Left lung (tissue), 10 donors: ENCODE measurements around the gene PPP5C. TPM values are rescaled to one million over a fixed set of nuclear protein-coding genes. Genes with fewer than 3 reads are reported as not detected.

Experiments
- ATAC-seq: fragments of 200-7000 bp; cut with Tn5 transposase; one replicate; pipeline ENCODE4 v1.9.1; 2020; ENCODE audit warnings: moderate library complexity
- DNase-seq, 4 donors: peaks; one replicate each; pipeline ENCODE4 v3.0.0-alpha.2; 2013 to 2020
- H3K27ac ChIP-seq, 2 donors: fragments of 200-600 bp; sonication (generic) in 1 of 2; one replicate each; pipeline versions ENCODE4 v1.5.0 to v1.8.0; 2020 to 2021
- H3K27me3 ChIP-seq, 2 donors: fragments of 200-600 bp; sonication (generic) in 1 of 2; one replicate each; pipeline versions ENCODE4 v1.5.0 to v1.8.0; 2020 to 2021
- H3K36me3 ChIP-seq, 2 donors: fragments of 200-600 bp; sonication (generic) in 1 of 2; one replicate each; pipeline versions ENCODE4 v1.5.0 to v1.8.0; 2020 to 2021
- H3K4me1 ChIP-seq, 2 donors: fragments of 200-600 bp; one replicate each; pipeline ENCODE4 v1.8.0; 2021
- H3K4me3 ChIP-seq, 2 donors: fragments of 200-600 bp; sonication (generic) in 1 of 2; one replicate each; pipeline versions ENCODE4 v1.5.0 to v1.8.0; 2020 to 2021; ENCODE audit warnings: mild to moderate bottlenecking in 1 of 2
- H3K9me3 ChIP-seq, 2 donors: fragments of 200-600 bp; sonication (generic) in 1 of 2; one replicate each; pipeline versions ENCODE4 v1.5.0 to v1.8.0; 2020 to 2021
- CTCF ChIP-seq, 2 donors: fragments of 200-600 bp; sonication (generic) in 1 of 2; IDR thresholded peaks; one replicate each; pipeline versions ENCODE4 v1.5.0 to v1.8.0; 2021; ENCODE audit warnings: antibody characterized with exemption in 2 of 2
- intact Hi-C, 2 donors: fragments of 100-400 bp; cut with DNase I; formaldehyde crosslinking; loops; one replicate each; pipeline versions ENCODE4 v1.11.2 to v1.14.2; 2022
- polyA plus RNA-seq, 6 donors: library from polyadenylated mRNA; unstranded; fragments of 120-200 nt; gene quantifications; one replicate each; pipeline ENCODE4 v1.2.1, GENCODE V29; 2013; ENCODE audit not compliant: insufficient read length in 6 of 6
- total RNA-seq, 2 donors: library from RNA; stranded (reverse); fragmentation: NEBNext Ultra II Directional; extraction: Animal tissue kit (Norgen Biotek cat#: 25700); gene quantifications; one replicate each; pipeline ENCODE4 v1.2.1, GENCODE V29; 2021
- donor health status: DM: no; HTN: yes; CAD: no.
- donor health status: DM: no; HTN: no; CAD: no.

The PPP5C gene
- total and polyA plus RNA-seq, 8 donors, result 52.6 to 114 (median 98.3) TPM

DNA sequence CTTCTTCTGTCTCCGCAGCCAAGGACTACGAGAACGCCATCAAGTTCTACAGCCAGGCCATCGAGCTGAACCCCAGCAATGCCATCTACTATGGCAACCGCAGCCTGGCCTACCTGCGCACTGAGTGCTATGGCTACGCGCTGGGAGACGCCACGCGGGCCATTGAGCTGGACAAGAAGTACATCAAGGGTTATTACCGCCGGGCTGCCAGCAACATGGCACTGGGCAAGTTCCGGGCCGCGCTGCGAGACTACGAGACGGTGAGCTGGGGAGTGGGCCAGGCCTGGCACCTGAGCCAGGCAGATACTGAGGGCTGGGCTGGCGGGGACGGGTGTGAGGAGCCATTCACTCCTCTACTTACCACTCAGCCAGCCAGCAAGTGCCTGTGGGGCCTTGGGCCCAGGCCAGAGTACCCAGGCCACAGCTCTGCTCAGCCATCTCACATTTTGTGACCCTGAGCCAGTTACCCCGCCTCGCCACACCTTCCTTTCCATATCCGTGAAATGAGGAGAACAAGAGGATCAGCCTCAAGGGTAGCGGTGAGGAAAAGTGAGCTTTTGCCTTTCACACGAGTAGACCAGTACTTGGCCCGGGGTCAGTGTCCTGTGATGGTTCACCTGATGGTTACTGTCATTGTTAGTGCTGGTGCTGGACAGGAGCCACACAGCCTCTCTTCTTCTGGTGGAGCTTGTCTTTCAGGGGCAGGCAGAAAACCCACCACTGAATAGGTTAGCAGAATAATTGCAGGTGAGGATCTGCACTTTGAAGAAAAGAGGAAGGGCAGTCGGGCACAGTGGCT lies 7.0 kb downstream of the PPP5C start:
- intact Hi-C loops, result no loop called here
- H3K36me3 ChIP-seq, result peaks cover 0 to 54% of the 10 kb centered on the region in 2 donors
- ATAC-seq (no peak), DNase-seq (no peak)
- H3K4me1 ChIP-seq, result peaks cover 32 to 34% of the 10 kb centered on the region in 2 donors
- H3K27me3 ChIP-seq, result no peaks in the 10 kb centered on the region
- H3K4me3 ChIP-seq, result no peak overlapping the region
- no peak for TF ChIP-seq CTCF (IDR thresholded peaks at IDR 0.05)
- H3K27ac ChIP-seq, result no peak overlapping the region
- no peaks in the 10 kb centered on the region for H3K9me3 ChIP-seq

- no peaks in the 10 kb centered on the region for H3K27me3 ChIP-seq
- H3K9me3 ChIP-seq, result no peaks in the 10 kb centered on the region
- no peak overlapping the region for H3K4me3 ChIP-seq
- peaks cover 0 to 54% of the 10 kb centered on the region in 2 donors for H3K36me3 ChIP-seq
- peaks cover 16 to 18% of the 10 kb centered on the region in 2 donors for H3K4me1 ChIP-seq
- intact Hi-C loops, result no loop called here
- DNase-seq, result no peak
- ATAC-seq, result no peak
- no peak for TF ChIP-seq CTCF (IDR thresholded peaks at IDR 0.05)
- no peak overlapping the region for H3K27ac ChIP-seq
Measured at GRCh38 chr19:46355234-46356148, 8.6 kb downstream of the PPP5C start.

GRCh38 chr19:46356149-46357055 lies 9.5 kb downstream of the PPP5C start:
- Histone ChIP-seq H3K36me3 (peaks cover 0 to 54% of the 10 kb centered on the region in 2 donors), H3K27me3 (no peaks in the 10 kb centered on the region), H3K4me3 (no peak overlapping the region), H3K4me1 (peaks cover 7 to 9% of the 10 kb centered on the region in 2 donors), H3K9me3 (no peaks in the 10 kb centered on the region), H3K27ac (no peak overlapping the region)
- intact Hi-C loops, result no loop called here
- no peak for TF ChIP-seq CTCF (IDR thresholded peaks at IDR 0.05)
- ATAC-seq, result no peak
- DNase-seq, result peak in 1 of 4 donors; percentile 29

- H3K4me3 ChIP-seq, result no peak overlapping the region
- H3K27ac ChIP-seq, result no peak overlapping the region
- intact Hi-C loops, result no loop called here
- DNase-seq, result no peak
- no peaks in the 10 kb centered on the region for H3K4me1 ChIP-seq
- ATAC-seq, result no peak
- no peak for TF ChIP-seq CTCF (IDR thresholded peaks at IDR 0.05)
- H3K9me3 ChIP-seq, result no peaks in the 10 kb centered on the region
- H3K27me3 ChIP-seq, result no peaks in the 10 kb centered on the region
- peaks cover 0 to 51% of the 10 kb centered on the region in 2 donors for H3K36me3 ChIP-seq
Measured at GRCh38 chr19:46357846-46358583, 11.1 kb downstream of the PPP5C start.
